GM23338 (cell line): Measurements from ENCODE around the gene FATE1.

Source experiments
- CTCF ChIP-seq, 2 experiments: fragments of 200-600 bp in 1 of 2; sonication (generic) in 1 of 2; conservative IDR thresholded peaks; 2 replicates each; pipeline versions ENCODE4 v1.5.1 to v1.6.1; 2016 to 2017; ENCODE audit warnings: antibody characterized with exemption in 2 of 2, low read depth in 2 of 2, mild to moderate bottlenecking in 2 of 2, moderate library complexity in 1 of 2
- EZH2 ChIP-seq: fragments of 200-600 bp; sonication (generic); IDR thresholded peaks from one replicate; pipeline ENCODE4 v1.8.0; 2017; ENCODE audit warnings: antibody characterized with exemption, mild to moderate bottlenecking, low read depth; ENCODE audit not compliant: unreplicated experiment
- EZH2phosphoT487 ChIP-seq: fragments of 200-600 bp; sonication (generic); IDR thresholded peaks from one replicate; pipeline ENCODE4 v1.8.1; 2018; ENCODE audit warnings: antibody characterized with exemption; ENCODE audit not compliant: unreplicated experiment
- POLR2AphosphoS5 ChIP-seq: IDR thresholded peaks from 2 replicates; pipeline ENCODE4 v1.6.1; 2016; ENCODE audit warnings: antibody characterized with exemption, low read depth

- TF ChIP-seq CTCF (conservative IDR thresholded peaks at IDR 0.05; ENCODE audit: low read depth in 2 of 2) (no peak), EZH2 (no peak), POLR2AphosphoS5 (no peak), EZH2phosphoT487 (no peak)
These were observed 4.0 kb upstream of the FATE1 start for GRCh38 chrX:151711787-151712186.
